ENCODE data around the gene QRICH1.

- no peak for TF ChIP-seq FOXK2 (IDR thresholded peaks at IDR 0.05)
- no peak for TF ChIP-seq PKNOX1 (IDR thresholded peaks at IDR 0.05)
- no peak for TF ChIP-seq FOXA1 (IDR thresholded peaks at IDR 0.05)
- TF ChIP-seq FOXM1 (IDR thresholded peaks at IDR 0.05; ENCODE audit: borderline replicate concordance) = no peak
- no peak for TF ChIP-seq LEF1 (IDR thresholded peaks at IDR 0.05; ENCODE audit: borderline replicate concordance)
- no peak for TF ChIP-seq TARDBP (IDR thresholded peaks at IDR 0.05)
- TF ChIP-seq BHLHE40 (IDR thresholded peaks at IDR 0.05; ENCODE audit: borderline replicate concordance) = no peak
- TF ChIP-seq ELF4 (IDR thresholded peaks at IDR 0.05) = no peak
- no peak for TF ChIP-seq SP1 (IDR thresholded peaks at IDR 0.05)
- no peak for TF ChIP-seq ZNF384 (IDR thresholded peaks at IDR 0.05)
Observed at GRCh38 chr3:49098429-49098828, 4.6 kb upstream of the QRICH1 start.
